NCI-H2107 treated with DMSO at 0.1 percent for 48 hours (cell line): Measurements from ENCODE around the gene ADGRL3.

Experiments
- DNase-seq: peaks from one replicate; lab custom pipeline; 2025; ENCODE audit not compliant: unreplicated experiment; lab: John Stamatoyannopoulos, UW

Gene ADGRL3

GRCh38 chr4:61408861-61409260 is 208.7 kb downstream of the ADGRL3 start:
- DNase-seq: no peak

GRCh38 chr4:61411241-61411640 is 211.1 kb downstream of the ADGRL3 start:
- no peak for DNase-seq

- DNase-seq: no peak
These were observed 225.2 kb downstream of the ADGRL3 start for GRCh38 chr4:61425315-61425714.

GRCh38 chr4:61426229-61426628 is 226.1 kb downstream of the ADGRL3 start:
- no peak for DNase-seq

GRCh38 chr4:61427099-61427817 is 227.1 kb downstream of the ADGRL3 start:
- no peak for DNase-seq

- no peak for DNase-seq
These were observed 227.8 kb downstream of the ADGRL3 start for GRCh38 chr4:61427818-61428495.

GRCh38 chr4:61428950-61429349 is 228.8 kb downstream of the ADGRL3 start:
- DNase-seq: no peak

- no peak for DNase-seq
These were observed 231.0 kb downstream of the ADGRL3 start for GRCh38 chr4:61431131-61431530.

- no peak for DNase-seq
These were observed 237.8 kb downstream of the ADGRL3 start for GRCh38 chr4:61437923-61438322.

- no peak for DNase-seq
These were observed 240.2 kb downstream of the ADGRL3 start for GRCh38 chr4:61440321-61440720.

GRCh38 chr4:61442936-61443335 is 242.8 kb downstream of the ADGRL3 start:
- no peak for DNase-seq

GRCh38 chr4:61443813-61444510 is 243.8 kb downstream of the ADGRL3 start:
- no peak for DNase-seq

GRCh38 chr4:61445374-61446063 is 245.4 kb downstream of the ADGRL3 start:
- peak; percentile 56 for DNase-seq

- no peak for DNase-seq
These were observed 246.8 kb downstream of the ADGRL3 start for GRCh38 chr4:61446941-61447340.

- no peak for DNase-seq
These were observed 247.8 kb downstream of the ADGRL3 start for GRCh38 chr4:61447918-61448317.

- no peak for DNase-seq
These were observed 251.8 kb downstream of the ADGRL3 start for GRCh38 chr4:61451935-61452334.

GRCh38 chr4:61461956-61462355 is 261.8 kb downstream of the ADGRL3 start:
- DNase-seq: no peak

- DNase-seq: no peak
These were observed 262.6 kb downstream of the ADGRL3 start for GRCh38 chr4:61462451-61463326.

GRCh38 chr4:61468024-61468720 is 268.0 kb downstream of the ADGRL3 start:
- DNase-seq: peak; percentile 9

GRCh38 chr4:61473306-61473705 is 273.2 kb downstream of the ADGRL3 start:
- DNase-seq: no peak
